ENCODE measurements around the gene SCIN.

DNA sequence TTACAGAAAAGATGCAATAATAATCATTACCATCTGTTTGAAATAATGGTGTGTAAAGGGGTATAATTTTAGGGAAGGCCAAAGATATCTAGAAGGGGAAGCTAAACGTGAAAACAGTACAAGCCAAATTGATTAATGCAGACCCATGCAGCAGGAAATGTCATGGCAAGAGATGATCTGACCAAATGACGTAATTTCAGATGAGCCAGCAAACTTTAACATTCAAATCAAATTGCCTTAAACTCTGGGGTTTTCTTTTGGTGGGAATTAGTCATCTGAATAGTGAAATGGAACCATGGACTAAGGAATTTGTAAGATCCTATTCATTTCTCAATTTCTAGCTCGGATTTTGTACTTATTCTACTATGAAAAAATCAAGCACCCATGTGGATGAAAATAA is 21.4 kb upstream of the SCIN start:
- TF ChIP-seq, protein P1, sequence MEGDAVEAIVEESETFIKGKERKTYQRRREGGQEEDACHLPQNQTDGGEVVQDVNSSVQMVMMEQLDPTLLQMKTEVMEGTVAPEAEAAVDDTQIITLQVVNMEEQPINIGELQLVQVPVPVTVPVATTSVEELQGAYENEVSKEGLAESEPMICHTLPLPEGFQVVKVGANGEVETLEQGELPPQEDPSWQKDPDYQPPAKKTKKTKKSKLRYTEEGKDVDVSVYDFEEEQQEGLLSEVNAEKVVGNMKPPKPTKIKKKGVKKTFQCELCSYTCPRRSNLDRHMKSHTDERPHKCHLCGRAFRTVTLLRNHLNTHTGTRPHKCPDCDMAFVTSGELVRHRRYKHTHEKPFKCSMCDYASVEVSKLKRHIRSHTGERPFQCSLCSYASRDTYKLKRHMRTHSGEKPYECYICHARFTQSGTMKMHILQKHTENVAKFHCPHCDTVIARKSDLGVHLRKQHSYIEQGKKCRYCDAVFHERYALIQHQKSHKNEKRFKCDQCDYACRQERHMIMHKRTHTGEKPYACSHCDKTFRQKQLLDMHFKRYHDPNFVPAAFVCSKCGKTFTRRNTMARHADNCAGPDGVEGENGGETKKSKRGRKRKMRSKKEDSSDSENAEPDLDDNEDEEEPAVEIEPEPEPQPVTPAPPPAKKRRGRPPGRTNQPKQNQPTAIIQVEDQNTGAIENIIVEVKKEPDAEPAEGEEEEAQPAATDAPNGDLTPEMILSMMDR (conservative IDR thresholded peaks at IDR 0.05; ENCODE audit: low read depth, low read length): no peak
- no peak for TF ChIP-seq EZH2 (IDR thresholded peaks at IDR 0.05; ENCODE audit: borderline replicate concordance, low read depth, low read length, poor library complexity, severe bottlenecking)

Data from A673 (cell line).